Lower lobe of right lung (tissue), 2 donors: Measurements from ENCODE around the gene ZFHX2. TPM values are rescaled to one million over a fixed set of nuclear protein-coding genes. Genes with fewer than 3 reads are reported as not detected.

ENCODE experiments used
- ATAC-seq, 2 donors: fragments of 200-7000 bp; cut with Tn5 transposase; one replicate each; pipeline ENCODE4 v1.9.1; 2020 to 2022; ENCODE audit warnings: mild to moderate bottlenecking in 2 of 2, moderate library complexity in 2 of 2
- DNase-seq: peaks from one replicate; pipeline ENCODE4 v3.0.0-alpha.2; 2020
- H3K27ac ChIP-seq: fragments of 200-600 bp; one replicate; pipeline ENCODE4 v1.8.0; 2022
- H3K27me3 ChIP-seq: fragments of 200-600 bp; one replicate; pipeline ENCODE4 v1.8.0; 2022; ENCODE audit warnings: low read depth
- H3K36me3 ChIP-seq: fragments of 200-600 bp; one replicate; pipeline ENCODE4 v1.8.0; 2022; ENCODE audit warnings: mild to moderate bottlenecking
- H3K4me1 ChIP-seq: fragments of 200-600 bp; one replicate; pipeline ENCODE4 v1.8.0; 2022
- H3K4me3 ChIP-seq: fragments of 200-600 bp; one replicate; pipeline ENCODE4 v1.8.0; 2022; ENCODE audit warnings: mild to moderate bottlenecking
- H3K9me3 ChIP-seq: fragments of 200-600 bp; one replicate; pipeline ENCODE4 v1.8.0; 2022
- intact Hi-C: fragments of 100-400 bp; cut with DNase I; formaldehyde crosslinking; loops from one replicate; pipeline ENCODE4 v1.11.0; 2022
- total RNA-seq: library from RNA; stranded (reverse); fragmentation: NEBNext Ultra II Directional; extraction: Animal tissue kit (Norgen Biotek cat#: 25700); gene quantifications from one replicate; pipeline ENCODE4 v1.2.1, GENCODE V29; 2021
- TF ChIP-seq, protein P1 (sequence below): fragments of 200-600 bp; IDR thresholded peaks from one replicate; pipeline ENCODE4 v1.8.0; 2022; ENCODE audit warnings: antibody characterized with exemption, mild to moderate bottlenecking
- donor health status: DM: no; HTN: yes; CAD: no; lungs with severe emphysema.

The ZFHX2 gene
- total RNA-seq, 1 donor from 2014 or later = 5.1 TPM

- Histone ChIP-seq H3K4me1 (no peaks in the 10 kb centered on the region), H3K27ac (no peak overlapping the region), H3K36me3 (no peaks in the 10 kb centered on the region), H3K4me3 (no peak overlapping the region), H3K27me3 (no peaks in the 10 kb centered on the region), H3K9me3 (no peaks in the 10 kb centered on the region)
- DNase-seq (no peak), ATAC-seq (no peak)
- intact Hi-C loops = no loop called here
- TF ChIP-seq, protein P1, sequence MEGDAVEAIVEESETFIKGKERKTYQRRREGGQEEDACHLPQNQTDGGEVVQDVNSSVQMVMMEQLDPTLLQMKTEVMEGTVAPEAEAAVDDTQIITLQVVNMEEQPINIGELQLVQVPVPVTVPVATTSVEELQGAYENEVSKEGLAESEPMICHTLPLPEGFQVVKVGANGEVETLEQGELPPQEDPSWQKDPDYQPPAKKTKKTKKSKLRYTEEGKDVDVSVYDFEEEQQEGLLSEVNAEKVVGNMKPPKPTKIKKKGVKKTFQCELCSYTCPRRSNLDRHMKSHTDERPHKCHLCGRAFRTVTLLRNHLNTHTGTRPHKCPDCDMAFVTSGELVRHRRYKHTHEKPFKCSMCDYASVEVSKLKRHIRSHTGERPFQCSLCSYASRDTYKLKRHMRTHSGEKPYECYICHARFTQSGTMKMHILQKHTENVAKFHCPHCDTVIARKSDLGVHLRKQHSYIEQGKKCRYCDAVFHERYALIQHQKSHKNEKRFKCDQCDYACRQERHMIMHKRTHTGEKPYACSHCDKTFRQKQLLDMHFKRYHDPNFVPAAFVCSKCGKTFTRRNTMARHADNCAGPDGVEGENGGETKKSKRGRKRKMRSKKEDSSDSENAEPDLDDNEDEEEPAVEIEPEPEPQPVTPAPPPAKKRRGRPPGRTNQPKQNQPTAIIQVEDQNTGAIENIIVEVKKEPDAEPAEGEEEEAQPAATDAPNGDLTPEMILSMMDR = no peak
These were observed 37.5 kb downstream of the ZFHX2 start for GRCh38 chr14:23513818-23514643.

- H3K27me3 ChIP-seq = no peaks in the 10 kb centered on the region
- no peak overlapping the region for H3K4me3 ChIP-seq
- no peaks in the 10 kb centered on the region for H3K9me3 ChIP-seq
- no peaks in the 10 kb centered on the region for H3K4me1 ChIP-seq
- no peaks in the 10 kb centered on the region for H3K36me3 ChIP-seq
- no peak for ATAC-seq
- intact Hi-C loops = no loop called here
- TF ChIP-seq, protein P1 = no peak
- no peak overlapping the region for H3K27ac ChIP-seq
- DNase-seq = no peak
These were observed 38.4 kb downstream of the ZFHX2 start for GRCh38 chr14:23513005-23513817.

- Histone ChIP-seq H3K4me3 (no peak overlapping the region), H3K9me3 (no peaks in the 10 kb centered on the region), H3K36me3 (no peaks in the 10 kb centered on the region), H3K4me1 (no peaks in the 10 kb centered on the region), H3K27me3 (no peaks in the 10 kb centered on the region), H3K27ac (no peak overlapping the region)
- ATAC-seq (no peak), DNase-seq (no peak)
- intact Hi-C loops = no loop called here
- TF ChIP-seq, protein P1 = no peak
These were observed 39.4 kb downstream of the ZFHX2 start for GRCh38 chr14:23512156-23512555.

DNA sequence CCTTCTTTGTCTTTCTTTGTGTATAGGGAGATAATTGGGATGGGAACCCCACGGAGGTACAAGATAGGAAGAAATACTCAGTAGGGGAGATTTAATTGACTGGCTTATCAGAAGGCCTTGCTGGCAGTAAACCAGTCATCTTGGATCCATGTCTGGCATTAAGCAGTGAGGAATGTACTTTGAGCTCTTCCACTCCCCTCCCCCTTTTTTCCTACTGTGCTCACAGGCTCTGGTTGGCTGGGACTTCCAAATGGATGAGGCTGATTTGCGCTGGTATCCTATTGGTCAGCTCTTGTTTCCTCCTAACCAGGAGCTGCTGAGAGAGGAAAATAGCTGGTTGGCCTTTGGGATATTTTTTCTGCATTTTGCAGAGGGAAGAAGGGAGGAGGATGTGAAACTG is 57.3 kb downstream of the ZFHX2 start:
- H3K9me3 ChIP-seq = no peaks in the 10 kb centered on the region
- no peak for DNase-seq

GRCh38 chr14:23492618-23493272 is 58.8 kb downstream of the ZFHX2 start:
- TF ChIP-seq, protein P1 = no peak
- no peak for ATAC-seq
- Histone ChIP-seq H3K4me1 (no peaks in the 10 kb centered on the region), H3K9me3 (no peaks in the 10 kb centered on the region), H3K27me3 (no peaks in the 10 kb centered on the region), H3K36me3 (peaks cover 17% of the 10 kb centered on the region), H3K4me3 (no peak overlapping the region), H3K27ac (no peak overlapping the region)
- DNase-seq = no peak
- intact Hi-C loops = no loop called here

More for the DNA sequence above, 57.3 kb downstream of the ZFHX2 start:
- no peak for ATAC-seq
- peaks cover 11% of the 10 kb centered on the region for H3K36me3 ChIP-seq
- intact Hi-C loops = no loop called here
- TF ChIP-seq, protein P1 = no peak
- H3K4me3 ChIP-seq = no peak overlapping the region
- H3K4me1 ChIP-seq = no peaks in the 10 kb centered on the region
- no peaks in the 10 kb centered on the region for H3K27me3 ChIP-seq
- H3K27ac ChIP-seq = no peak overlapping the region
